Measurements from ENCODE around the gene ATP5MG. TPM values are rescaled to one million over a fixed set of nuclear protein-coding genes. Genes with fewer than 3 reads are reported as not detected.

Gene ATP5MG
- total RNA-seq, 1 donor from 2014 or later = 266 TPM

- peaks cover 53% of the 10 kb centered on the region for H3K4me1 Mint-ChIP-seq (ENCODE audit: low read depth)
- H3K27ac Mint-ChIP-seq = peak overlapping the region; percentile 89
- peak; percentile 33 for DNase-seq (ENCODE audit: low spot score)
- intact Hi-C loops (cut with micrococcal nuclease) = loop anchor here (1.0 to 5.0 kb wide), 5 partner anchors 11 to 451 kb away; partner anchors contain the start of genes ARCN1, CD3D, CD3G and IL10RA
- H3K36me3 Mint-ChIP-seq (ENCODE audit: low read depth) = peaks cover 26% of the 10 kb centered on the region
- H3K27me3 Mint-ChIP-seq (ENCODE audit: low read depth) = no peaks in the 10 kb centered on the region
- no peaks in the 10 kb centered on the region for H3K9me3 Mint-ChIP-seq
- H3K4me3 Mint-ChIP-seq (ENCODE audit: low read depth) = peak overlapping the region; percentile 93
These were observed 36.1 kb downstream of the ATP5MG start for GRCh38 chr11:118437208-118438125.

- Mint-ChIP-seq H3K9me3 (no peaks in the 10 kb centered on the region), H3K27me3 (ENCODE audit: low read depth) (no peaks in the 10 kb centered on the region), H3K4me3 (ENCODE audit: low read depth) (peak overlapping the region; percentile 93), H3K36me3 (ENCODE audit: low read depth) (peaks cover 26% of the 10 kb centered on the region), H3K27ac (peak overlapping the region; percentile 89), H3K4me1 (ENCODE audit: low read depth) (peaks cover 62% of the 10 kb centered on the region)
- intact Hi-C loops (cut with micrococcal nuclease) = loop anchor here (1.0 to 5.0 kb wide), 3 partner anchors 10 to 134 kb away; partner anchors contain the start of genes ARCN1, CD3D and CD3G
- DNase-seq (ENCODE audit: low spot score) = peak; percentile 52
These were observed 37.0 kb downstream of the ATP5MG start for GRCh38 chr11:118438314-118438931.

- no peaks in the 10 kb centered on the region for H3K27me3 Mint-ChIP-seq (ENCODE audit: low read depth)
- peaks cover 34% of the 10 kb centered on the region for H3K36me3 Mint-ChIP-seq (ENCODE audit: low read depth)
- H3K4me3 Mint-ChIP-seq (ENCODE audit: low read depth) = peak overlapping the region; percentile 22
- no peaks in the 10 kb centered on the region for H3K9me3 Mint-ChIP-seq
- peaks cover 69% of the 10 kb centered on the region for H3K4me1 Mint-ChIP-seq (ENCODE audit: low read depth)
- no peak for DNase-seq (ENCODE audit: low spot score)
- intact Hi-C loops (cut with micrococcal nuclease) = loop anchor here (5.0 kb wide), 3 partner anchors 97 to 197 kb away; partner anchors contain the start of genes ARCN1, CD3D and CD3G
- H3K27ac Mint-ChIP-seq = peak overlapping the region; percentile 9
These were observed 38.2 kb downstream of the ATP5MG start for GRCh38 chr11:118439646-118440045.

GRCh38 chr11:118441770-118442275 is 40.4 kb downstream of the ATP5MG start:
- no peaks in the 10 kb centered on the region for H3K27me3 Mint-ChIP-seq (ENCODE audit: low read depth)
- no peak for DNase-seq (ENCODE audit: low spot score)
- H3K27ac Mint-ChIP-seq = peak overlapping the region; percentile 21
- H3K9me3 Mint-ChIP-seq = no peaks in the 10 kb centered on the region
- H3K4me1 Mint-ChIP-seq (ENCODE audit: low read depth) = peaks cover 73% of the 10 kb centered on the region
- peaks cover 52% of the 10 kb centered on the region for H3K36me3 Mint-ChIP-seq (ENCODE audit: low read depth)
- intact Hi-C loops (cut with micrococcal nuclease) = loop anchor here (2.0 to 5.0 kb wide), 2 partner anchors 41 to 200 kb away; partner anchors contain the start of gene ATP5MG
- peak overlapping the region; percentile 10 for H3K4me3 Mint-ChIP-seq (ENCODE audit: low read depth)

- no peaks in the 10 kb centered on the region for H3K27me3 Mint-ChIP-seq (ENCODE audit: low read depth)
- intact Hi-C loops (cut with micrococcal nuclease) = loop anchor here (2.0 to 5.0 kb wide), 2 partner anchors 42 to 200 kb away; partner anchors contain the start of gene ATP5MG
- H3K36me3 Mint-ChIP-seq (ENCODE audit: low read depth) = peaks cover 57% of the 10 kb centered on the region
- peak overlapping the region; percentile 14 for H3K27ac Mint-ChIP-seq
- DNase-seq (ENCODE audit: low spot score) = no peak
- peaks cover 78% of the 10 kb centered on the region for H3K4me1 Mint-ChIP-seq (ENCODE audit: low read depth)
- no peaks in the 10 kb centered on the region for H3K9me3 Mint-ChIP-seq
- H3K4me3 Mint-ChIP-seq (ENCODE audit: low read depth) = peak overlapping the region; percentile 10
These were observed 40.9 kb downstream of the ATP5MG start for GRCh38 chr11:118442301-118442700.

GRCh38 chr11:118442908-118443589 is 41.6 kb downstream of the ATP5MG start:
- no peaks in the 10 kb centered on the region for H3K27me3 Mint-ChIP-seq (ENCODE audit: low read depth)
- H3K4me3 Mint-ChIP-seq (ENCODE audit: low read depth) = peak overlapping the region; percentile 31
- intact Hi-C loops (cut with micrococcal nuclease) = loop anchor here (2.0 to 5.0 kb wide), 2 partner anchors 42 to 201 kb away; partner anchors contain the start of gene ATP5MG
- H3K4me1 Mint-ChIP-seq (ENCODE audit: low read depth) = peaks cover 82% of the 10 kb centered on the region
- H3K27ac Mint-ChIP-seq = peak overlapping the region; percentile 73
- no peak for DNase-seq (ENCODE audit: low spot score)
- no peaks in the 10 kb centered on the region for H3K9me3 Mint-ChIP-seq
- peaks cover 64% of the 10 kb centered on the region for H3K36me3 Mint-ChIP-seq (ENCODE audit: low read depth)

GRCh38 chr11:118443590-118444218 is 42.3 kb downstream of the ATP5MG start:
- Mint-ChIP-seq H3K36me3 (ENCODE audit: low read depth) (peaks cover 64% of the 10 kb centered on the region), H3K9me3 (no peaks in the 10 kb centered on the region), H3K27ac (peak overlapping the region; percentile 40), H3K4me3 (ENCODE audit: low read depth) (no peak overlapping the region), H3K4me1 (ENCODE audit: low read depth) (peaks cover 84% of the 10 kb centered on the region), H3K27me3 (ENCODE audit: low read depth) (no peaks in the 10 kb centered on the region)
- intact Hi-C loops (cut with micrococcal nuclease) = loop anchor here (2.0 to 5.0 kb wide), 2 partner anchors 43 to 201 kb away; partner anchors contain the start of gene ATP5MG
- no peak for DNase-seq (ENCODE audit: low spot score)

GRCh38 chr11:118447423-118447822 is 46.0 kb downstream of the ATP5MG start:
- peaks cover 53% of the 10 kb centered on the region for H3K36me3 Mint-ChIP-seq (ENCODE audit: low read depth)
- H3K4me3 Mint-ChIP-seq (ENCODE audit: low read depth) = peak overlapping the region; percentile 27
- H3K4me1 Mint-ChIP-seq (ENCODE audit: low read depth) = peaks cover 61% of the 10 kb centered on the region
- DNase-seq (ENCODE audit: low spot score) = no peak
- H3K27me3 Mint-ChIP-seq (ENCODE audit: low read depth) = no peaks in the 10 kb centered on the region
- intact Hi-C loops (cut with micrococcal nuclease) = no loop called here
- H3K27ac Mint-ChIP-seq = no peak overlapping the region
- H3K9me3 Mint-ChIP-seq = no peaks in the 10 kb centered on the region

GRCh38 chr11:118448294-118448693 is 46.9 kb downstream of the ATP5MG start:
- Mint-ChIP-seq H3K36me3 (ENCODE audit: low read depth) (peaks cover 59% of the 10 kb centered on the region), H3K27ac (peak overlapping the region; percentile 9), H3K27me3 (ENCODE audit: low read depth) (no peaks in the 10 kb centered on the region), H3K4me1 (ENCODE audit: low read depth) (peaks cover 56% of the 10 kb centered on the region), H3K4me3 (ENCODE audit: low read depth) (no peak overlapping the region), H3K9me3 (no peaks in the 10 kb centered on the region)
- no peak for DNase-seq (ENCODE audit: low spot score)
- intact Hi-C loops (cut with micrococcal nuclease) = loop anchor here (1.0 to 2.0 kb wide), 2 partner anchors 10 to 33 kb away; no protein-coding TSS in a partner anchor

GRCh38 chr11:118449316-118449918 is 48.0 kb downstream of the ATP5MG start:
- H3K9me3 Mint-ChIP-seq = no peaks in the 10 kb centered on the region
- peaks cover 48% of the 10 kb centered on the region for H3K4me1 Mint-ChIP-seq (ENCODE audit: low read depth)
- no peak for DNase-seq (ENCODE audit: low spot score)
- H3K27ac Mint-ChIP-seq = no peak overlapping the region
- peaks cover 64% of the 10 kb centered on the region for H3K36me3 Mint-ChIP-seq (ENCODE audit: low read depth)
- intact Hi-C loops (cut with micrococcal nuclease) = loop anchor here (2.0 kb wide), 1 partner anchor 35 kb away; no protein-coding TSS in a partner anchor
- H3K4me3 Mint-ChIP-seq (ENCODE audit: low read depth) = no peak overlapping the region
- H3K27me3 Mint-ChIP-seq (ENCODE audit: low read depth) = no peaks in the 10 kb centered on the region

GRCh38 chr11:118450451-118450850 is 49.0 kb downstream of the ATP5MG start:
- no peaks in the 10 kb centered on the region for H3K9me3 Mint-ChIP-seq
- no peaks in the 10 kb centered on the region for H3K27me3 Mint-ChIP-seq (ENCODE audit: low read depth)
- intact Hi-C loops (cut with micrococcal nuclease) = no loop called here
- no peak overlapping the region for H3K27ac Mint-ChIP-seq
- DNase-seq (ENCODE audit: low spot score) = no peak
- peaks cover 40% of the 10 kb centered on the region for H3K4me1 Mint-ChIP-seq (ENCODE audit: low read depth)
- no peak overlapping the region for H3K4me3 Mint-ChIP-seq (ENCODE audit: low read depth)
- peaks cover 54% of the 10 kb centered on the region for H3K36me3 Mint-ChIP-seq (ENCODE audit: low read depth)
